GM21423 (cell line): ENCODE measurements around the gene ATP5ME.

Source experiments
- ATAC-seq: cut with Tn5 transposase; IDR thresholded peaks from one replicate; pipeline ENCODE4 v1.9.1; 2021; ENCODE audit warnings: mild to moderate bottlenecking, moderate library complexity; ENCODE audit not compliant: unreplicated experiment

The ATP5ME gene

DNA sequence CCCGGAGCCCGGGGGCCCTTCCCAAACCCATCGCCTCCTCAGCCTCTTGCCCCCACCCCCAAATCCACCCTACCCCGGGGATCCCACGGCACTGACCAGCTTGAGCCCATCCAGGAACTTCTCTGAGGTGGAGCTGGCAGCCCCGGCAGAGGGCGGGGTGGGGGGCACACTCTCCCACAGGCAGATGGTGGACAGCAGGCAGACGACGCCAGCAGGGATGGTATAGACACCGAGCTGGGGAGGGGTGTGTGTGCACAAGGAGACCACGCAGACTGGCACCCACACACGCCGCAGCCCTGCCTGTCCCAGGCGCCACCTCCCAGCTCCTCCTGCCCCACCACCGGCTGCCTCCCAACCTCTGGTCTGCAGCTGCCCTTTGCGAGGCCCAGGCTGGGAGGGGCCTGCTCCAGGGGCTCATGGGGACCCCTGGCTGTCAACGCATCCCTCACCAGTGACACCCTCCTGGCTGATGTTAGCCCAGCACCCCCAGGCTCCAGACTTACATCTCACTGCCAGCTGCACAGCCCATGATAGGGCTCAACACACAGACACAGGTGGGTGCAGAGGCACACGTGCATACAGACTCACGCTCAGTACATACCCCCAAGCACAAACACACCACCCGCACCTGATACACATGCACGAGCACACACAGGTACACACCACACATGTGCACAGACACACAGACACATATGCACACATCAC is 10.7 kb upstream of the ATP5ME start:
- ATAC-seq: no peak

GRCh38 chr4:683982-684622 is 10.0 kb upstream of the ATP5ME start:
- ATAC-seq: no peak

DNA sequence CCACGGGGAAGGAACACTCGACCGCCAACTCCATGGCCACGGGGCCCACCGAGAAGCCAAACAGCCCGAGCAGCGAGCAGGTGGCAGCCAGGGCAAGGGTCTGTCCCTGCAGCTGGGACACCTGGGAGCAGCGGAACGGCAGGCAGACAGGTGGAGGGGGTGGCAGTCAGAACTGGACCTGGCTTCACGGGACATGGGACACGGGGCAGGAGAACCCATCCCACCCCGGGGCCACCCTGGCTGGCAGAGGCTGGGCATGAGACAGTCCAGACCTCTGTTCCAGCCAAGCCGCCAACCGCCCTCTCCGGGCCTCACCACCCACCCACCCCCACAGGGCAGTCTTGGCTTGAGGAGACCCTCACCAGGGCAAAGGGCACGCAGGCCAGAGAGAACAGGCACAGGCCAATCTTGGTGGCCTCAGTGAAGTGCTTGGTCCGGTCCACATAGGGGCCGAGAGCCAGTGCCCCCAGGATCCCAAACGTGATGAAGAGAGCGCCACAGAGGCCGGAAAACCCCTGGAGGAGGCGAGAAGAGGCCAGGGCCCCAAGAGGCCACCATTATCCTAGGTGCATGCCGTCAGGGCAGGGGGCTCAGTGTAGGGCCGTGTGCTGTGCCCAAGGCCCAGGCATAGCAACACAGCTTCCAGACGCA is 9.3 kb upstream of the ATP5ME start:
- ATAC-seq: no peak

GRCh38 chr4:682490-683172 is 8.6 kb upstream of the ATP5ME start:
- ATAC-seq: no peak

GRCh38 chr4:681736-682451 is 7.8 kb upstream of the ATP5ME start:
- no peak for ATAC-seq

- no peak for ATAC-seq
Observed at GRCh38 chr4:680928-681645, 7.0 kb upstream of the ATP5ME start.

DNA sequence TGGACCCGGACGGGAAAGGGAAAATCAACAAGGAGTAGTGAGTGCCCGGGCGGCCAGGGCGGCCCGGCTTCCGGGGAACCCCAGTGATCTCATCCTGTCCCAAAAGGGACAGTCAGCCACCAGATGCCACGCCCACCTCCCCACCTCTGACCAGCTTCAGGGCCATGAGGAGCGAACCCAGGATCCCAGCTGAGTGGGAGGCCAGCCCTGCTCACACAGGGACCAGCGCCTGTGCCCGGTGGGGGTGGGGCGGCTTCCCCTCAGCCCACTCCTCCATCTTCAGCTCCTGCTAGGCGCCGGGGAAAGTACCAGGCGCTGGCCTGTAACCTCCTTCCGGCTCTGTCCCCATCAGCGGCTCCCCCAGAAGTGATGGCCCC is 6.5 kb upstream of the ATP5ME start:
- ATAC-seq: no peak

GRCh38 chr4:680091-680490 is 6.0 kb upstream of the ATP5ME start:
- no peak for ATAC-seq

DNA sequence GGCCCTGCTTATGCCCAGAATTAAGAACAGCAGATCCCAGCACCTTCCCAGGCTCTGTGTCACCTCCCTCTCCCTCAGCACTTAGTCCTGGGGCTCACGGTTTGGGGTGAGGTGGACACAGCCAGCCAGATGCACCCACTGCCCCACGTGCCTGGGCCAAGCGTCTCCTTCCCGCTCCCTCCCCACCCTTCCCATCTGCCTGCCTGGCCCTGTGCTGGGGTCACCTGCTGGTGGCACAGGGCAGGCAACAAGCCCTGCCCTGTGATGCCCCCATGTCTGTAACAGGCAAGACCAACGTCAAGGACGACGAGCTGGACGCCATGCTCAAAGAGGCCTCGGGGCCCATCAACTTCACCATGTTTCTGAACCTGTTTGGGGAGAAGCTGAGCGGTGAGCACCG is 5.6 kb upstream of the ATP5ME start:
- no peak for ATAC-seq

- no peak for ATAC-seq
Observed at GRCh38 chr4:679104-679481, 5.0 kb upstream of the ATP5ME start.

DNA sequence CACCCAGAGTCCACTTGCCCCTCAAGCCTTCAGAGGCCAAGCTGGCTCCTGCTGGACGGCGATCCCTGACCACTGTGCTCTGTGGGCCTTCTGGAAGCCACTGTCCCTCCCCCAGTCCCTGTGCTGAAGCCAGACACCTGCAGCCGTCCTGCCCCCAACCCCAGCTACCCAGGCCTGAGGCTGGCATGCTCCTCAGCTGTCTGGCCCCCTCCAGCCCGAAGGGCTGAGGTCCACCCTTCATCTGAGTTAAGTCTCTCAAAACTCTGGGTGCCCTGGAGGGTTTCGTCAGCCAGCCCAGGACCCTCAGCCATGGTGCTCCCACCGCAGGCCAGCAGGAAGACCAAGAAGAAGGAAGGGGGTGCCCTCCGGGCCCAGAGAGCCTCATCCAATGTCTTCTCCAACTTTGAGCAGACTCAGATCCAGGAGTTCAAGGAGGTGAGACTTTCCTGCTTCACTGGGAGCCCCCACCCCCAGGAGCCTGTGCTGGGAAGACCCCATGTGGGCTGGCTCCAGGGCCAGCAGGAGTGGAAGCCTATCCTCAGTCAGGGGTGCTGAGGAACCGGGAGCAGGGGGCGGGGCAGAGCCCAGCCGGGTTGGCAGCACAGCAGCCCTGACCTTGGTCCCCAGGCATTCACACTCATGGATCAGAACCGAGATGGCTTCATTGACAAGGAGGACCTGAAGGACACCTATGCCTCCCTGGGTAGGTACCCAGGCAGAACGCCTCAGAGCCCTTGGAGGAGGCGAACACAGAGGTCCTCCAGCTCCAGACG is 4.4 kb upstream of the ATP5ME start:
- no peak for ATAC-seq

DNA sequence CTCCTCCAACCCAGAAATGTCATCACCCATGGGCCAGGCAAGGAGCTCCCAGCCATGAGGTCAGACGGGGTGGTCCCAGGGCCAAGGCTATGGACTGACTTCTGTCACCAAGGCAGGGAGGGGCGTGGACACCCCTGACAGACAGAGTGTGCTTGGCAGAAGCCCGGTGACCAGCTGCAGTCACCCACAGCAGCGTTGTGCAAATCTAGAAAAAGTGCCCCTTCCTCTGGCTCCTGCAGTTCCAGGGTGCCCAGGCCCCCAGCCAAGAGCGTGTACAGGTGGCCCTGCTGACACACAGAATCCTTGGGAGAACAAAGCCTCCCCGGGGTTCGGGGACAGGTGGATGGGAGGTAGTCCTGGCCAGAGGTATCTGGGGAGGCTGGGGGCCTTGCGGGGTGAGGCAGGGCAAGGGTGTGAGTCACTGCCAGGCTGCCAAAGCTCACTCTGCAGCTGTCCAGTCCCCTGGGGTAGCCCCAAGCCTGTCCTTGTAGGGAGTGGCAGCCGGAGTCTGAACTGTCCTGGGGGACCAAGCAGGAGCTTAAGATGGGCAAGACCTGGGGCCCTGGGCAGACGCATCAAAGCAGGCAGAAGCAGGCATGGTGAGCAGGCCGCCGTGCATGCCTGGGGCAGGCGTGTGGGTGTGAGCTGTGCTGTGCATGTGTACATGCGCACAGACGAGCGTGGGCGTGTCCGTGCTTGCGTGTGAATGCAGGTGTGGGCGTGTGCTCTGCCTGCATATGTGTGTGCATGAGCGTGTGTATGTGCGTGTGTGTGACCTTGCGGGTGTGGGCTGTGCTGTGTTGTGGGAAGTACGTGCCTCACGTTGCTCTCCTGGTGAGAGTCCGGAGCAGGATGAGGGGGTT is 3.6 kb upstream of the ATP5ME start:
- ATAC-seq: no peak

- no peak for ATAC-seq
Observed at GRCh38 chr4:676871-677235, 2.8 kb upstream of the ATP5ME start.

- ATAC-seq: no peak
Observed at GRCh38 chr4:675980-676870, 2.1 kb upstream of the ATP5ME start.

- ATAC-seq: peak; percentile 2
Observed at GRCh38 chr4:675036-675882, 1.2 kb upstream of the ATP5ME start.

DNA sequence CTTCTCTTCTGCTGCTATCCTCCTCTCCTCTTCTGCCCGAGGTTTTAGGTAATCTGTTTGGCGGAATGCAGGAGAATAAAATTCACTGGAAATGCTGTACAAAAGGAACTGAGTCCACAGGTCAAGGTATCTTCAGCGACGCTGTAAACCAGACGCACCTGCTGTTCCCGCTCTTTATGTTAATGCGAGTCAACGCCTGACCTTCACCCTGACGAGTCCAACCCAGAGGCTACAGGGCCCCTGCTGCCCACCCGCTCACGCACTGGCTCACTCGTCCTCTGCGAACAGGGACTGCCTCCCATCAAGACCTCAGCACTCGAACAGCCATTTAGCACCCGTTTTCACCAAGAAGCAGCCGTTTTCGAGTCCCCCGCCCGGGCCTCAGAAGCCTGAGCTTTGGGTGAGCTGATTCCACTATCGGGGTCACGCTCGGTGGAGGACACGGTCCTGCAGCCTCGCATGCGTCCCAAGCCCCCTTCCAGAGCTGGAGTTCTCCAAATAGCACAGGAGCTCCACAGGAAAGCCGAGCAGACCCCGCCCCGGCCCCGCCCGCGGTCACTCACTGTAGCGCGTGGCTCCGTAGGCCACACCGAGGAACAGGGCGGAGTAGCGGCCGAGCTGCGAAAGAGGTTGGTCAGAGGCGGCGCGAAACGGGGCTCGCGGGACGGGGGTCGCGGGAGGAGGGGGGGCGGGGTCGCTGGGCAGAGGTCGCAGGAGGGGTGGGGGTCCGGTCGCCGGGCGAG is 556 bp downstream of the ATP5ME start:
- peak; percentile 1 for ATAC-seq
